ENCODE results near the gene RXFP2.

RXFP2 gene

DNA sequence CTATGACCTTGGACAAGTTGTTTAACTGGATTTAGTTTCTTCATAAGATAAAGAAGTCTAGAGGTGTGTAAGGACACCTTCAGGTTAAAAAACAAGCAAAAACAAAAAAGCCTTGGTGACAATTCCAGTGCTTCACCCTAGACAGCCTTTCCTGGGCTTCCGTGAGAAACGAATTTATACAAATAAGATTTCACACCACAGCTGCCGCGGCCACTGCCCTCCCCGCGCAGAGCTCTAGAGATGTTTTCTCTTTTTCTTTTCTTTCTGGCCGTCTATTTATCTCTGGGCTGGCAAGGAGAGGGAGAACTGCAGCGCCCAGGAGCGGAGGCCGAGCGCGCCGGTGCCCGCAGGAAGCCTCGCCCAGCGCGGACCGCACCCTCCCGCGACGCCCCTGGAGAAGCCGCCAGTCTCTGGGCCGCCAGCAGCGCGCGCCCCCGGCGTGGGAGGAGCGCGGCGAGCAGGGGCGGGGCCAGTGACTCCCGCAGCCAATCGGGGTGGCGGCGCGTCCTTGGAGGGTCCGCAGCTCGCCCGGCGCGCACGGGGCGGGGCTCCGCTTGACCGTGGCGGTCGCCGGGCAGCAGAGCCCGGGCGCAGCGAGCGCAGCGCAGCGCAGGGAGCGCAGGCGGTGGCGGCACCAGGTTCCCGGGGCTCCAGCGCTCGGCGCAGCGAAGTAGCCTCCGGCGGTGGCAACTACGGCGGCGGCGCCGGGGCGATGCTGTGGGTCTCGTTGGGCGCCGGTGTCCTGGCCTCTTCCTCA, 107.0 kb downstream of the RXFP2 start:
- no peak for FAIRE-seq
- DNase-seq (ENCODE audit: insufficient read length, low spot score) = peak; percentile 46
- no peak for TF ChIP-seq CTCF (IDR thresholded peaks at IDR 0.05; ENCODE audit: insufficient read depth, missing control alignments)

GRCh38 chr13:31846961-31847752, 107.8 kb downstream of the RXFP2 start:
- FAIRE-seq = no peak
- no peak for DNase-seq (ENCODE audit: insufficient read length, low spot score)
- TF ChIP-seq CTCF (IDR thresholded peaks at IDR 0.05; ENCODE audit: insufficient read depth, missing control alignments) = no peak

DNA sequence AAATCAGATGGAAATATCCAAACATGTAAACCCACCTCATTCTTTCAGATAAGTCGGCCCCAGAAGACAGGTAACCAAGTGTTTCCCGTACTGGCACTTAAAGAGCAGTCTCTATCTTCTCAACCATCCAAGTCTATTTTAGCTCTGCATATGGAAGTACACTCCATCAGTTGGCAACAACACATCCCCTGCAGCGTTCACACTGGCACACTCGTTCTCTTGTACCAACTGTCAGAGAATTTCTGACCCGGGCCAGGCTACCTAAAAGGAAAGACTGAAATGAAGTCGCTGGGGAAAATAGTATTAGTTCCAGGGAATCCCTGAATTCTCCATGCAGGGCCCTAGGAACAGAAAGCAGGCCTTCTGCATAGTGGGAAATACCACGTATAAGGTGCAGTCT, 109.3 kb downstream of the RXFP2 start:
- FAIRE-seq (no peak), DNase-seq (ENCODE audit: insufficient read length, low spot score) (no peak)
- TF ChIP-seq CTCF (IDR thresholded peaks at IDR 0.05; ENCODE audit: insufficient read depth, missing control alignments) = no peak

DNA sequence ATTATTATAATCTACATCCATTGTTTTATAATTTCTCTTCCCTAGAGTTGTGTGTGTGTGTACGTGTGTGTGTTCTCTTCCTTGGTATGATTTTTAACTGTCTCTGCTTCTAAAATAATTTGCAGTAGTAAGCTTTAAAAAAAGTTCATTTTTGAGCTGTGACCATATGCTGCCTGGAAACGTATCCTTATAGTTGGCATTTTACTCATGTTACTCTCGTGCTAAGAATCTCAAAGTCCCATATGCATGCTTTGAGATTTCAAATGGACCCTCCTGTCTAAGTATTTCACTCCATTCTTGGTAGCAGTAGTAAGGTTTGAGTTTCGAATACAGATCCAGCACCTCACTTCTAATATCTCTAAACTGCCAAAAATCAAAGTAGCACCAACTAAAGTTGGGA, 109.9 kb downstream of the RXFP2 start:
- DNase-seq (ENCODE audit: insufficient read length, low spot score) = no peak
- TF ChIP-seq CTCF (IDR thresholded peaks at IDR 0.05; ENCODE audit: insufficient read depth, missing control alignments) = no peak

GRCh38 chr13:31850041-31850555, 110.8 kb downstream of the RXFP2 start:
- no peak for TF ChIP-seq CTCF (IDR thresholded peaks at IDR 0.05; ENCODE audit: insufficient read depth, missing control alignments)
- no peak for FAIRE-seq
- no peak for DNase-seq (ENCODE audit: insufficient read length, low spot score)

More for the DNA sequence above, 109.9 kb downstream of the RXFP2 start:
- FAIRE-seq = no peak

- no peak for FAIRE-seq
These were observed 111.9 kb downstream of the RXFP2 start for GRCh38 chr13:31851216-31851615.

More at GRCh38 chr13:31851216-31851615, 111.9 kb downstream of the RXFP2 start:
- no peak for TF ChIP-seq CTCF (IDR thresholded peaks at IDR 0.05; ENCODE audit: insufficient read depth, missing control alignments)
- no peak for DNase-seq (ENCODE audit: insufficient read length, low spot score)

Measured in D721Med (cell line).